ENCODE measurements around the gene CERS4.

DNA sequence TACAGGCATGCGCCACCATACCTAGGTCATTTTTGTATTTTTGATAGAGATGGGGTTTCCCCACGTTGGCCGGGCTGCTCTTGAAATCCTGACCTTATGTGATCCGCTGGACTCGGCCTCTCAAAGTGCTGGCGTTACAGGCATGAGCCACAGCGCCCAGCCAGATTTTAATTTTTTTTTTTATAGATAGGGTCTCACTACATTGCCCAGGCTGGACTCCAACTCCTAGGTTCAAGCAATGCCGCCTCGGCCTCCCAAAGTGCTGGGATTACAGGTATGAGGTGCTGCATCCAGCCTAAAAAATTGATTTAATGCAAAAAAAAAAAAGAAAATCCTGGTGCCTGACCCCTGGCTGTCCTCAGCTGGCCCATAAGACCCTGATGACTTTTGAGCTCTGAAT, 24.9 kb upstream of the CERS4 start:
- TF ChIP-seq, protein P1, sequence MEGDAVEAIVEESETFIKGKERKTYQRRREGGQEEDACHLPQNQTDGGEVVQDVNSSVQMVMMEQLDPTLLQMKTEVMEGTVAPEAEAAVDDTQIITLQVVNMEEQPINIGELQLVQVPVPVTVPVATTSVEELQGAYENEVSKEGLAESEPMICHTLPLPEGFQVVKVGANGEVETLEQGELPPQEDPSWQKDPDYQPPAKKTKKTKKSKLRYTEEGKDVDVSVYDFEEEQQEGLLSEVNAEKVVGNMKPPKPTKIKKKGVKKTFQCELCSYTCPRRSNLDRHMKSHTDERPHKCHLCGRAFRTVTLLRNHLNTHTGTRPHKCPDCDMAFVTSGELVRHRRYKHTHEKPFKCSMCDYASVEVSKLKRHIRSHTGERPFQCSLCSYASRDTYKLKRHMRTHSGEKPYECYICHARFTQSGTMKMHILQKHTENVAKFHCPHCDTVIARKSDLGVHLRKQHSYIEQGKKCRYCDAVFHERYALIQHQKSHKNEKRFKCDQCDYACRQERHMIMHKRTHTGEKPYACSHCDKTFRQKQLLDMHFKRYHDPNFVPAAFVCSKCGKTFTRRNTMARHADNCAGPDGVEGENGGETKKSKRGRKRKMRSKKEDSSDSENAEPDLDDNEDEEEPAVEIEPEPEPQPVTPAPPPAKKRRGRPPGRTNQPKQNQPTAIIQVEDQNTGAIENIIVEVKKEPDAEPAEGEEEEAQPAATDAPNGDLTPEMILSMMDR (IDR thresholded peaks at IDR 0.05 in 8 of 11, conservative IDR thresholded peaks at IDR 0.05 in 3 of 11): no peak
- TF ChIP-seq POLR2A (IDR thresholded peaks at IDR 0.05): no peak
- no peak for TF ChIP-seq POLR2AphosphoS5 (IDR thresholded peaks at IDR 0.05)

Data from spleen (tissue), 7 donors.